Neuronal stem cell (in vitro differentiated cells): ENCODE measurements around the gene MRPS34.
A peak's percentile ranks its signal among the peaks of the same experiment; 100 is the strongest.

Source experiments
- DNase-seq: peaks from one replicate; pipeline ENCODE4 v3.0.0-alpha.2; 2013; ENCODE audit warnings: low spot score
- H2AFZ ChIP-seq: one replicate; pipeline ENCODE4 v1.6.1; 2013; ENCODE audit warnings: mild to moderate bottlenecking, low read length, inconsistent platforms
- H2AK5ac ChIP-seq: 2 replicates; pipeline ENCODE4 v1.6.1; 2013; ENCODE audit warnings: low read depth, mild to moderate bottlenecking, inconsistent platforms, low read length, moderate library complexity, mixed read lengths
- H2BK120ac ChIP-seq: 2 replicates; pipeline ENCODE4 v1.6.1; 2013; ENCODE audit warnings: low read depth, mild to moderate bottlenecking, inconsistent platforms, low read length, moderate library complexity, mixed read lengths
- H2BK12ac ChIP-seq: one replicate; pipeline ENCODE4 v1.6.1; 2013; ENCODE audit warnings: low read length, inconsistent platforms
- H2BK15ac ChIP-seq: 2 replicates; pipeline ENCODE4 v1.6.1; 2013; ENCODE audit warnings: mild to moderate bottlenecking, low read length, inconsistent platforms, mixed read lengths
- H2BK5ac ChIP-seq: one replicate; pipeline ENCODE4 v1.6.1; 2013; ENCODE audit warnings: inconsistent platforms, mild to moderate bottlenecking, low read length, moderate library complexity
- H3K14ac ChIP-seq: one replicate; pipeline ENCODE4 v1.6.1; 2013; ENCODE audit warnings: low read length, inconsistent platforms
- H3K18ac ChIP-seq: 2 replicates; pipeline ENCODE4 v1.6.1; 2013; ENCODE audit warnings: low read length, inconsistent platforms
- H3K23ac ChIP-seq: 2 replicates; pipeline ENCODE4 v1.6.1; 2013; ENCODE audit warnings: low read depth, mild to moderate bottlenecking, mixed read lengths, low read length, inconsistent platforms; ENCODE audit not compliant: poor library complexity
- H3K27ac ChIP-seq: replicated peaks from 3 replicates; pipeline ENCODE4 v1.5.1; 2013; ENCODE audit warnings: low read length, inconsistent platforms
- H3K27me3 ChIP-seq, 3 experiments: 2 replicates each; pipeline ENCODE4 v1.6.1; 2013; ENCODE audit warnings: low read length in 3 of 3, mild to moderate bottlenecking in 2 of 3, inconsistent platforms in 1 of 3, low read depth in 1 of 3, mixed read lengths in 1 of 3, moderate library complexity in 1 of 3; ENCODE audit not compliant: control insufficient read depth in 3 of 3, insufficient read depth in 3 of 3
- H3K36me3 ChIP-seq, 2 donors: replicated peaks in 1 of 2; 2 replicates each; pipeline ENCODE4 v1.6.1; 2013; ENCODE audit warnings: low read length in 2 of 2; ENCODE audit not compliant: control insufficient read depth in 2 of 2, insufficient read depth in 2 of 2
- H3K4ac ChIP-seq: 2 replicates; pipeline ENCODE4 v1.6.1; 2013; ENCODE audit warnings: inconsistent platforms, mild to moderate bottlenecking, low read length, moderate library complexity
- H3K4me1 ChIP-seq, 2 donors: 1 replicate in 1 of 2; 2 replicates in 1 of 2; pipeline ENCODE4 v1.6.1; 2013; ENCODE audit warnings: low read length in 2 of 2, low read depth in 1 of 2; ENCODE audit not compliant: control insufficient read depth in 2 of 2, insufficient read depth in 1 of 2
- H3K4me2 ChIP-seq: one replicate; pipeline ENCODE4 v1.6.1; 2013; ENCODE audit warnings: mild to moderate bottlenecking, low read length, inconsistent platforms; ENCODE audit not compliant: insufficient read depth, poor library complexity, severe bottlenecking
- H3K4me3 ChIP-seq, 2 donors: 2 replicates each; pipeline ENCODE4 v1.5.1; 2013; ENCODE audit warnings: low read length in 2 of 2, mild to moderate bottlenecking in 2 of 2, inconsistent platforms in 1 of 2, moderate library complexity in 1 of 2
- H3K79me1 ChIP-seq: one replicate; pipeline ENCODE4 v1.6.1; 2013; ENCODE audit warnings: low read depth, mild to moderate bottlenecking, inconsistent platforms, low read length, moderate library complexity
- H3K9ac ChIP-seq: one replicate; pipeline ENCODE4 v1.6.1; 2013; ENCODE audit warnings: mild to moderate bottlenecking, low read depth, low read length, inconsistent platforms; ENCODE audit not compliant: poor library complexity
- H3K9me3 ChIP-seq, 2 donors: replicated peaks in 1 of 2; 2 replicates each; pipeline versions ENCODE3 to v1.6.1; 2013; ENCODE audit warnings: low read length in 2 of 2, mild to moderate bottlenecking in 2 of 2, inconsistent platforms in 1 of 2, low read depth in 1 of 2, mixed read lengths in 1 of 2, moderate library complexity in 1 of 2; ENCODE audit not compliant: control insufficient read depth in 2 of 2, insufficient read depth in 1 of 2
- H4K8ac ChIP-seq: one replicate; pipeline ENCODE4 v1.6.1; 2013; ENCODE audit warnings: low read depth, mild to moderate bottlenecking, inconsistent platforms, low read length, moderate library complexity
- H4K91ac ChIP-seq: one replicate; pipeline ENCODE4 v1.6.1; 2013; ENCODE audit warnings: low read length, low read depth, mild to moderate bottlenecking, inconsistent platforms; ENCODE audit not compliant: poor library complexity
- WGBS, 2 donors: extraction: QIAGEN DNeasy Blood & Tissue Kit; methylation state at CpG; one replicate each; pipeline ENCODE4 v1.1.7; 2013; ENCODE audit warnings: missing lambda C conversion rate in 2 of 2, mixed read lengths in 1 of 2; ENCODE audit not compliant: insufficient read length in 2 of 2, insufficient replicate concordance in 1 of 2; ENCODE audit errors: extremely low coverage in 2 of 2; 5-methylcytosine and 5-hydroxymethylcytosine counted together

MRPS34 gene

GRCh38 chr16:1771188-1771863 is 1.6 kb downstream of the MRPS34 start, which contains the start of gene NME3:
NME3 (minus strand) TSS chr16:1771543; CDS start chr16:1771534, 9 bp downstream.
- H3K4ac ChIP-seq: peak within 1 kb of the TSS; percentile 53
- H3K4me1 ChIP-seq: peaks cover 12% of the 10 kb centered on the region in 2 donors
- peak within 1 kb of the TSS; percentile 99 for H3K23ac ChIP-seq
- peak within 1 kb of the TSS; percentile 98 for H3K4me2 ChIP-seq
- H3K27me3 ChIP-seq: no peaks in the 10 kb centered on the region
- H3K14ac ChIP-seq: peak within 1 kb of the TSS; percentile 56
- H3K9ac ChIP-seq: peak within 1 kb of the TSS; percentile 99
- peak within 1 kb of the TSS; percentile 67 for H2BK120ac ChIP-seq
- peaks cover 28% of the 10 kb centered on the region for H3K79me1 ChIP-seq
- H3K4me3 ChIP-seq: peak within 1 kb of the TSS; percentile 99
- H2BK12ac ChIP-seq: peak within 1 kb of the TSS; percentile 84
- peak within 1 kb of the TSS; percentile 26 for H3K27ac ChIP-seq
- peak within 1 kb of the TSS; percentile 93 for H3K18ac ChIP-seq
- H4K8ac ChIP-seq: no peak within 1 kb of the TSS
- peak; percentile 48 for DNase-seq
- H2AFZ ChIP-seq: peak within 1 kb of the TSS; percentile 100
- H2BK5ac ChIP-seq: peak within 1 kb of the TSS; percentile 87
- no CpG with 5 or more reads among the region's 79 CpGs for WGBS, 2 donors
- H4K91ac ChIP-seq: no peak within 1 kb of the TSS
- H2AK5ac ChIP-seq: peak within 1 kb of the TSS; percentile 90
- no peaks in the 10 kb centered on the region for H3K9me3 ChIP-seq
- H3K36me3 ChIP-seq: peaks cover 23 to 64% of the 10 kb centered on the region in 2 donors
- H2BK15ac ChIP-seq: peak within 1 kb of the TSS; percentile 24

- peak overlapping the region; percentile 91 for H3K9ac ChIP-seq
- H2AFZ ChIP-seq: no peak overlapping the region
- peak overlapping the region; percentile 98 for H3K4me2 ChIP-seq
- H3K79me1 ChIP-seq: peaks cover 26% of the 10 kb centered on the region
- H3K9me3 ChIP-seq: no peaks in the 10 kb centered on the region
- H3K27ac ChIP-seq: no peak overlapping the region
- H2BK15ac ChIP-seq: no peak overlapping the region
- H3K27me3 ChIP-seq: no peaks in the 10 kb centered on the region
- H3K36me3 ChIP-seq: peaks cover 23 to 65% of the 10 kb centered on the region in 2 donors
- H4K8ac ChIP-seq: no peak overlapping the region
- peak overlapping the region; percentile 4 to 99 for H3K4me3 ChIP-seq
- no peak overlapping the region for H4K91ac ChIP-seq
- no CpG with 5 or more reads among the region's 81 CpGs for WGBS, 2 donors
- H2AK5ac ChIP-seq: peak overlapping the region; percentile 90
- H2BK120ac ChIP-seq: no peak overlapping the region
- H2BK12ac ChIP-seq: peak overlapping the region; percentile 58
- H3K4me1 ChIP-seq: peaks cover 12% of the 10 kb centered on the region in 2 donors
- peak overlapping the region; percentile 99 for H3K23ac ChIP-seq
- peak overlapping the region; percentile 83 for H3K18ac ChIP-seq
- H3K4ac ChIP-seq: no peak overlapping the region
- peak overlapping the region; percentile 87 for H2BK5ac ChIP-seq
- DNase-seq: peak; percentile 6
- H3K14ac ChIP-seq: peak overlapping the region; percentile 38
Observed at GRCh38 chr16:1770328-1771187, 2.4 kb downstream of the MRPS34 start.

GRCh38 chr16:1769402-1770300 is 3.3 kb downstream of the MRPS34 start:
- WGBS, 2 donors: no CpG with 5 or more reads among the region's 27 CpGs
- no peaks in the 10 kb centered on the region for H3K9me3 ChIP-seq
- H2AK5ac ChIP-seq: peak overlapping the region; percentile 90
- H3K4me3 ChIP-seq: no peak overlapping the region
- no peak for DNase-seq
- H3K18ac ChIP-seq: peak overlapping the region; percentile 6
- no peak overlapping the region for H2BK120ac ChIP-seq
- no peak overlapping the region for H2BK15ac ChIP-seq
- H3K27me3 ChIP-seq: no peaks in the 10 kb centered on the region
- peaks cover 21% of the 10 kb centered on the region for H3K79me1 ChIP-seq
- H2AFZ ChIP-seq: no peak overlapping the region
- no peak overlapping the region for H3K4me2 ChIP-seq
- no peak overlapping the region for H3K4ac ChIP-seq
- H3K36me3 ChIP-seq: peaks cover 29 to 65% of the 10 kb centered on the region in 2 donors
- no peak overlapping the region for H4K8ac ChIP-seq
- H2BK12ac ChIP-seq: no peak overlapping the region
- peaks cover 12% of the 10 kb centered on the region in 2 donors for H3K4me1 ChIP-seq
- no peak overlapping the region for H3K27ac ChIP-seq
- H3K14ac ChIP-seq: no peak overlapping the region
- H4K91ac ChIP-seq: no peak overlapping the region
- no peak overlapping the region for H3K9ac ChIP-seq
- H3K23ac ChIP-seq: peak overlapping the region; percentile 46
- H2BK5ac ChIP-seq: no peak overlapping the region
